Cardiac muscle cell (in vitro differentiated cells and primary cell): ENCODE data around the gene VIT. TPM values are rescaled to one million over a fixed set of nuclear protein-coding genes. Genes with fewer than 3 reads are reported as not detected.

Experiments used
- DNase-seq, 2 donors: peaks; one replicate each; pipeline versions ENCODE4 v3.0.0 to v3.0.0-alpha.2; 2010 to 2017; ENCODE audit warnings: low read depth in 1 of 2, low spot score in 1 of 2
- H3K27ac ChIP-seq: fragments of 200-600 bp; sonication (generic); 2 replicates; pipeline ENCODE4 v1.5.1; 2016
- H3K27me3 ChIP-seq: fragments of 200-600 bp; sonication (generic); 2 replicates; pipeline ENCODE4 v1.6.0; 2016; ENCODE audit warnings: control low read depth
- H3K36me3 ChIP-seq: fragments of 200-600 bp; sonication (generic); 2 replicates; pipeline ENCODE4 v1.5.1; 2016; ENCODE audit warnings: control low read depth
- H3K4me1 ChIP-seq: fragments of 200-600 bp; sonication (generic); 2 replicates; pipeline ENCODE4 v1.8.1; 2017; ENCODE audit warnings: low read depth, mild to moderate bottlenecking, mixed run types
- H3K4me3 ChIP-seq: fragments of 200-600 bp; sonication (generic); 2 replicates; pipeline ENCODE4 v1.5.1; 2016; ENCODE audit warnings: mild to moderate bottlenecking
- H3K9me3 ChIP-seq: fragments of 200-600 bp; sonication (generic); 2 replicates; pipeline ENCODE4 v1.5.1; 2017; ENCODE audit warnings: low read depth, mild to moderate bottlenecking, control low read depth
- CTCF ChIP-seq: IDR thresholded peaks from 2 replicates; pipeline ENCODE4 v1.5.1; 2012; ENCODE audit warnings: low read depth, mild to moderate bottlenecking, low read length
- polyA plus RNA-seq: library from polyadenylated mRNA; unstranded; fragments of >200 nt; fragmentation: Nextera tagmentation; extraction: Ambion mirVana; gene quantifications from 2 replicates; pipeline ENCODE4 v1.2.1, GENCODE V29; 2016
- total RNA-seq: library from RNA; depleted of rRNA; stranded (reverse); fragments of >200 nt; gene quantifications from 2 replicates; pipeline ENCODE4 v1.2.3, GENCODE V29; 2016

VIT gene
- total RNA-seq (not detected in 2 replicates), polyA plus RNA-seq (not detected in 2 replicates)

GRCh38 chr2:36696533-36696932, at the start of gene VIT:
VIT (plus strand) TSS chr2:36696707; CDS start chr2:36716371, 19,664 bp downstream.
- no peak within 1 kb of the TSS for H3K4me3 ChIP-seq
- DNase-seq, result peak in 1 of 2 donors; percentile 46
- H3K9me3 ChIP-seq, result no peaks in the 10 kb centered on the region
- TF ChIP-seq CTCF, result no peak
- no peak within 1 kb of the TSS for H3K27ac ChIP-seq
- no peaks in the 10 kb centered on the region for H3K36me3 ChIP-seq
- H3K27me3 ChIP-seq, result no peaks in the 10 kb centered on the region
- H3K4me1 ChIP-seq, result peaks cover 7% of the 10 kb centered on the region

- TF ChIP-seq CTCF, result no peak
- H3K27ac ChIP-seq, result no peak overlapping the region
Measured at GRCh38 chr2:36650031-36650829, 46.3 kb upstream of the VIT start.

GRCh38 chr2:36653155-36653554, 43.4 kb upstream of the VIT start:
- Histone ChIP-seq H3K27me3 (no peaks in the 10 kb centered on the region), H3K36me3 (no peaks in the 10 kb centered on the region), H3K27ac (no peak overlapping the region), H3K4me1 (no peaks in the 10 kb centered on the region), H3K4me3 (no peak overlapping the region), H3K9me3 (no peaks in the 10 kb centered on the region)
- TF ChIP-seq CTCF, result no peak
- no peak for DNase-seq

More at GRCh38 chr2:36650031-36650829, 46.3 kb upstream of the VIT start:
- Histone ChIP-seq H3K36me3 (no peaks in the 10 kb centered on the region), H3K9me3 (no peaks in the 10 kb centered on the region), H3K4me1 (no peaks in the 10 kb centered on the region), H3K4me3 (no peak overlapping the region), H3K27me3 (no peaks in the 10 kb centered on the region)
- peak in 1 of 2 donors; percentile 34 for DNase-seq

- Histone ChIP-seq H3K9me3 (no peaks in the 10 kb centered on the region), H3K36me3 (no peaks in the 10 kb centered on the region), H3K27ac (no peak overlapping the region), H3K4me3 (no peak overlapping the region), H3K27me3 (no peaks in the 10 kb centered on the region), H3K4me1 (no peaks in the 10 kb centered on the region)
- DNase-seq, result no peak
- TF ChIP-seq CTCF, result no peak
Measured at GRCh38 chr2:36653967-36654694, 42.4 kb upstream of the VIT start.

GRCh38 chr2:36655453-36655852, 41.1 kb upstream of the VIT start:
- Histone ChIP-seq H3K9me3 (no peaks in the 10 kb centered on the region), H3K27ac (no peak overlapping the region)

More at GRCh38 chr2:36655453-36655852, 41.1 kb upstream of the VIT start:
- no peaks in the 10 kb centered on the region for H3K27me3 ChIP-seq
- H3K4me3 ChIP-seq, result no peak overlapping the region
- no peaks in the 10 kb centered on the region for H3K36me3 ChIP-seq
- TF ChIP-seq CTCF, result no peak
- H3K4me1 ChIP-seq, result no peaks in the 10 kb centered on the region
- peak in 1 of 2 donors; percentile 70 for DNase-seq
